IPS-11a (cell line): ENCODE data around the gene TBX19.

Source experiments
- H3K4me3 ChIP-seq: one replicate; pipeline ENCODE4 v1.5.1; 2013; ENCODE audit warnings: low read depth, low read length, control low read depth

The TBX19 gene

DNA sequence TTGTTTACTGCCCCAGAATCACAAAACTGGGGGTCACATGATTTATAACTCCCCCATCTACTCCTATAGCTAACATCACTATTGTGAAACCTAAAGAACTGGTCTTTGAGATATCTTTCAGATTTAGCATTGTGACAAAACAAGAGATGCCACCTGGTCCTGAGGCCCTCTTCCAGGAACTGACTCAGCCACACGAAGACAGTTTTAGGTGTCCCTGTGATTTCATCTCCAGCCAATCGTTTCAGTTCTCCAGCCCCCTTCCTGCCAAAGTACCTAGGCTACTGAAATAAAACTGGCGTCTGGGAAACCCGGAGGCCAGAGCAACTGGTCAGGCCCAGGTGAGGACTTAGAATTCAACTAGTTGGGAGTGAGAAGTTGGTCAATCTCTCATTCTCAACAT lies 36.6 kb downstream of the TBX19 start:
- H3K4me3 ChIP-seq = no peak overlapping the region

DNA sequence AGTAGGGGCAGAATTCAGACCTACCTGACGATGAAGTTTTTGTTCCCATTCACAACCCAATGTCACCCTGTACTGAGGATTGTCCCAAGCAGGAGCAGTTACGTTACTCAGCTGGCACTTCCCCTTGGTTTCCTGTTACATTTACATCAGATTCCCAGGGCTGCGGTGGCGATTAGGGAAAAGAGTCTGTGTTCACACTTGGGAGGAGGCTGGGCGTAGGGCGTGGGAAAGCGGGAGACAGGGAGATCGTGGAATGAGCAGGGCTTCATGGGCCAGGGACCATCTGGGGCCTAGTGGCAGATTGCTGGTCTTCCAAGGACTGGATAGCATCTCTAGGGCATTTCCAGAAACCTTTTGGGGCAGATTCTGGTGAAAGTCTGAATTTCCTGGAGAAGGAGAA lies 39.0 kb downstream of the TBX19 start:
- no peak overlapping the region for H3K4me3 ChIP-seq

DNA sequence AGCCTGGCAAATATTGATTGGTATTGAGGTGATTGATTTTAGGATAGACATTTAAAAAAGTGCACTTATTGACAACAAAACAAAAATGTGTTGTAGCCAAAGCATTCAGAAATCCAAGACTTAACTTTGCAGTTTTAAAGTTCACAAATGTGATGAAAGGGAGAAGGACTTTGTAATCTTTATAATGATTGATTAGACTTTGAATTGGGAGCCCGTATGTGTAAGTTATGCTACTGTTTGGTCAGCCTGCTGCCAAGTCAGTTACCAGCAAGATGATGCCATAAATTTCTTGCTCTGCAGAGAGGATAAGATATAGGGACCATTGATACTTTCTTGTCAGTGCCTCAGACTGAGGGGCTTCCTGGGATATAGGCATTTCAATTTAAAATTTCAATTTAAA lies 39.5 kb downstream of the TBX19 start:
- H3K4me3 ChIP-seq = no peak overlapping the region

DNA sequence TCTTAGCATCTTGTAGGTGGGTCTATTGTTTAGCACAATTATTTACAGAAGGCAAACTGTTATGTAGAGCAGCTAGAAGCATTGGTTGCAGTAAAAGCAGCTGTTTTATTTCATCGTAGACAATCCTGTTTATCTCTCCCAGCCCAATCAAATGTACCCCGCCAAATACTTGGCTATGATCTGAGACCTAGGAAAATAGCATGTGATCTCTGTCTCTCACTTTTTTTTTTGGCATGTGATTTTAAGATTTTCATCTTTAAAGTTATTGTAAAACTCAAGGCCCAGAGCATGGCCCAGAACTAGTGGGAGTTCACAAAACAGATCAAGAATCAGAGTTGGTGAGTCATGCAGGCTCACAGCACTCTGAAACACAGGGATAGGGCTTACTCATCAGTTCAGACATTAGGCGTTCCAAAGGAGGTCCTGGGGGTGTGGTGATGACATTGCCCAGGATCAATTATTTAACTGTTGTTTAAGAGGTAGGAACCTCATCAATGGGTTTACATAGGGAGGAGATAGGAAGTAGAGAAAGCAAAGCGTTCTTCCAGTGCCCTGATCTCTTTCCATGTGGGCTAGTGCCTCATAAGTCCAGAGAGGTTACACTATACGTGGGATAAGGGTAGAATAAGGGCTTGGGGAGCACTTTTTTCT lies 40.2 kb downstream of the TBX19 start:
- H3K4me3 ChIP-seq = no peak overlapping the region

DNA sequence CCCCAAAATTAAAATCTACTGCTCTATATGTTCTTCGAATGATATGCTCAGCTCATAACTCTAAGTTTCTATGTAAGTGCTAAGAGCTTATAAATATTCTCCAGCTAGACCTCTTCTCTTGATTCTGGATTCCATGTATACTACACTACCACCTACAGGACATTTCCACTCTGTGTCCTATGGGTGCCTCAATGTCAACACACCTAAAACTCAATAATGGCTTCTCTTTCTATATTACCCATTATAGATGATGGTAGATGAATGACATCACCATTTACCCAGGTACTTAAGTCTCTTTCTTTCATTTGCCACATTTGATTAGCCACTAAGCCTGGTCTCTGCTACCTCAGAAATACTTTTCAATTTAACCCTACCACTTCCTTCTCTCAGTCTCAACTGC lies 41.3 kb downstream of the TBX19 start:
- H3K4me3 ChIP-seq = no peak overlapping the region

DNA sequence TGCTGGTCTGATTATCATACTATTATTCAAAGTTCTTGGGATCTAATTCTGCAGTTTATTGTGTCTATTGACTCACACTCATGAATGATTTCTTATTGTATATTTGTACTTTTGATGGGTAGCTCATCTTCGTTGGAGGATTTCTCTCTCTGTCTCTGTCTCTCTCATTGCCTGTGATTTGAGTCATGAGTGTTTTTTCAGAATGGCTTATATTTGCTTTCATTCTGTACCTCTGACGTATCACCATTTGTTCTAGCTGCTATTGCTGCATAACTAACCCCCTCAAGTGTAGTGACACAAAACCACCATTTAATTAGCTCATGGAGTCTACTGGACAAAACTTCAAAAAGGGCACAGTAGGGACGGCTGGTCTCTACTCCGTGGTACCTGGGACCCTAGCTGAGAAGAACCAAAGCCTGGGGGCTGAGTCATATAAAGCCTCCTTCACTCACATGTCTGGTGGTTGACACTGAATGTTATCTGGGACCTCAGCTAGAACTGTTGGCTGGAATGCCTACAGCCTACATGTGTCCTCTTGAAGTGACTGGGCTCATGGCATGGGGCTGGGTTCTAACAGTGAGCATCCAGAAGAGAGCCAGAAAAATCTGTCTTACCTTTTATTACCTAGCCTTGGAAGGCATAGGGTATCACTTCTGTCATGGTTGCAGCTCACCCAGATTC lies 44.2 kb downstream of the TBX19 start:
- H3K4me3 ChIP-seq = no peak overlapping the region

DNA sequence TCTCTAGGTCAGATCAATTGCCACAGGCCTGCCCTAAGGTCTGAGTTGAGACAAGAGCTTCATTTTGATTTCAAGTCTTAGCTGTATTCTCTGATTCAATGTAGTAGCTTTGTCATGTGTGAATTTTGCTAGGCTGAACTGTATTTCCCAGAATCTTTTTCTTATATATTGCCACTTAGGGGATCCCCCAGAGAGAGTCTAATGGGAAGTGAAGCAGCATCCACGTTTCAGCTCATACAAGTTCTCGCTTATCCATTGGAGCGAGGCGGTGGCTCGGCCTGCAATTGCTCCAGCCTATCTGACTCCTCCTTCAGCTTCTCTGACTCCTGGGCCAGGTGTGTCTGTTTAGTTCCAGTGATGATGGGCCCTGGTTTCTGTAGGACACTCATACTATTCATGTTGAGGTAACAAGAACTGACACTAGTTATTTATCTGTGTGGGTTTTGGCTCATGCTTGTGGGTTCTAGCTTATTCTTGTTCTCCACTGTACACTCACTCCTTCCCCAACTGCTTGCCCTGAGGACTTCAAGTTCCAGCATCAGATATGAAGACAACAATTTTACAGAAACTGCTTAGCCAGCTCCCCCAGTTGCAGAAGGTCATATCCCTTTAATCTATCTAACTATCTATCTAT lies 48.2 kb downstream of the TBX19 start:
- H3K4me3 ChIP-seq = no peak overlapping the region

DNA sequence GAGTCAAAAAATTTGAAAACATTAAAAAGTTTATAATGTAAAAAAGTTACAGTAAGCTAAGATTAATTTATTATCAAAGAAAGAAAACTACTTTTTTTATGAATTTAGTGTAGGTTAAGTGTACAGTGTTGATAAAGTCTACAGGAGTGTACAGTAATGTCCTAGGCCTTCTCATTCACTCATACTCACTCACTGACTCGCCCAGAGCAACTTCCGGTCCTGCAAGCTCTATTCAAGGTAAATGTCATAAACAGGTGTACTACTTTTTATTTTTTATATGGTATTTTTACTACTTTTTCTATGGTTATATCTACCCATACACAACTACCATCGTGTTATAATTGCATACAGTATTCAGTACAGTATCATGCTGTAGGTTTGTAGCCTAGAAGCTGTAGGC lies 49.6 kb downstream of the TBX19 start:
- H3K4me3 ChIP-seq = no peak overlapping the region

DNA sequence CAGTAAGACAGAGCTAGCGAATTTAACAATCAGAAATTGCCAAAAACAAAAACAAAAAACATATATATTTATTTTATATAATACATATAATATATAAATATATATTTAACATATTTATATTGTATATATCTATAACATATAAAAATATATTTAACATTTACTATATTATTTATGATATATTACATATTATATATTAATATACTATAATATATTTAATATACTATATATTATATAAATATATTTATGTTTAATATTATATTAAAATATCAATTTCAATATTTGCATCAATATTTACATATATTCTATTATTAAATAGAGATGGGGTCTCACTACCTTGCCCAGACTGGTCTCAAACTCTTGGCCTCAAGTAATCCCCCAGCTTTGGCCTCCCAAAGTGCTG lies 50.9 kb downstream of the TBX19 start:
- no peak overlapping the region for H3K4me3 ChIP-seq

DNA sequence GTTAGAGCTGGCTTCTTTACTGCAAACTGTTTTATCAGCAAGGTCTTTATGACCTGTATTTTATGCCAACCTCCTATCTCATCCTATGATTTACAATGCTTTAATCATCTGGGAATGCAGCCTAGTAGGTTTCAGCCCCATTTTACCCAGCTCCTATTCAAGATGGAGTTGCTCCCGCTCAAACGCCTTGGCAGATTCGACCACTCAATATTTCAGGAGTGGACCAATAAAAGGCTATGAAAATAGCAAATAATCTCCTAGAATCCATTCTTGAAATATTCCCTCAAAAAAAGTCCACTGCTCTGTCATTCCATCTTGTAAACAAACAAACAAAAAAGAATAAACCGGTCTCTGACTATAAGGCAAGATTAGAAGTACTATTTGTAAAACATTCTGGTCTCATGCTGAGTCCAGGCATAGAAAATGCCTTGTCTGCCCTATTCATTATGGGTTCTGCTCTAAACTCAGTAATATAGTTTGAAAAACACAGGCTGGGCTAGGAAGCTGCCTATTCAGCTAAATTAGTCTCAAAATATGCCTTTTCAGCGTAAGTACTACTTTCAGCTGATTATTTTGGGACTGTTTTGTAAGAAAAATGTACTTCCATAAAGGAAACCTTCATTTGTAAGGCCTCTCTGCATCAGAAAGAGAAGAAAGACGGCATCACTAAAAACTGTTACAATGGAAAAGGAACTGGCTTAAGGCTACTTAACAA lies 53.0 kb downstream of the TBX19 start:
- no peak overlapping the region for H3K4me3 ChIP-seq

DNA sequence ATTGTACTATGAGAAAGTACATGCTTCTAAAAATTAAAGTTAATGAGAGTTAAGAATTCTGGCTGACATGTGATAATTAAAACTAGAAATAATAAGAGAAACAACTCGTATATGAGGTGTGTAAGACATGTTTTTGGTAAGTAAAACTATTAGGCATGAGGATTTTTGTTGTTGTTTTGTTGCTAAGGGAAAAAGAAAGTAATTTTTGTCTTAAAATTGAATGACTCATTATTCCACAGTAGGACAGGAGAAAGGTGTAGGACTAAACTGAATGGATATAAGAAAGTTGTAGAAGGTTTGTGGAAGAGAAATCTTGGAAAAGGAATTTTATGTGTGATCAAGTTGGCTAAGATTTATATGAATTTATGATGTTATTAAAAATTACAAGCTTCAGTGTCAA lies 54.8 kb downstream of the TBX19 start:
- no peak overlapping the region for H3K4me3 ChIP-seq

DNA sequence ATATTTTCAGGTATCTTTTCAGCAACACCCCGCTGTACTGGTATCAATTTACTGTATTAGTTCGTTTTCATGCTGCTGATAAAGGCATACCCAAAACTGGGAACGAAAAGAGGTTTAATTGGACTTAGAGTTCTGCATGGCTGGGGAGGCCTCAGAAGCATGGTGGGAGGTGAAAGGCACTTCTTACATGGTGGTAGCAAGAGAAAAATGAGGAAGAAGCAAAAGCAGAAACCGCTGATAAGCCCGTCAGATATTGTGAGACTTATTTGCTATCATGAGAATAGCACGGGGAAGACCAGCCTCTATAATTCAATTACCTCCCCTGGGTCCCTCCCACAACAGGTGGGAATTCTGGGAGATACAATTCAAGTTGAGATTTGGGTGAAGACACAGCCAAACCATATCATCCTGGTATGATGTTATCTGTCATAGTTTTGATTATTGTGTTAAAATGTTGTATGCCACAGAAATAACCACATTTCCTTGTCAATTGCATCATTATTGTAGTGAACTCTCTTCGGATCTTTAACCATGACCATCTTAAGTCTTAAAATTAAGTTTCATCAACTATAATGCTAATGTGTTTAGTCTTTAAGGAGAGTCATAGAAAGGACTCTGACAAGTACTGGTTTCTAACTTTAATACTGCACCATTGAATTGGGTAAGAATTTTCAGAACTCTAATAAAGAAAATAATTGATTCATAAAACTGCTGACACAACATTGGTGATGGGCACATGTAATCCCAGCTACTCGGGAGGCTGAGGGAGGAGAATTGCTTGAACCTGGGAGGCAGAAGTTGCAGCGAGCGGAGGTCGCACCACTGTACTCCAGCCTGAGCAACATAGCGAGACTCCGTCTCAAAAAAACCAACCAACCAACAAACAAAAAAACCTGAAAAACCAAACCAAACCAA lies 58.2 kb downstream of the TBX19 start:
- H3K4me3 ChIP-seq = no peak overlapping the region

DNA sequence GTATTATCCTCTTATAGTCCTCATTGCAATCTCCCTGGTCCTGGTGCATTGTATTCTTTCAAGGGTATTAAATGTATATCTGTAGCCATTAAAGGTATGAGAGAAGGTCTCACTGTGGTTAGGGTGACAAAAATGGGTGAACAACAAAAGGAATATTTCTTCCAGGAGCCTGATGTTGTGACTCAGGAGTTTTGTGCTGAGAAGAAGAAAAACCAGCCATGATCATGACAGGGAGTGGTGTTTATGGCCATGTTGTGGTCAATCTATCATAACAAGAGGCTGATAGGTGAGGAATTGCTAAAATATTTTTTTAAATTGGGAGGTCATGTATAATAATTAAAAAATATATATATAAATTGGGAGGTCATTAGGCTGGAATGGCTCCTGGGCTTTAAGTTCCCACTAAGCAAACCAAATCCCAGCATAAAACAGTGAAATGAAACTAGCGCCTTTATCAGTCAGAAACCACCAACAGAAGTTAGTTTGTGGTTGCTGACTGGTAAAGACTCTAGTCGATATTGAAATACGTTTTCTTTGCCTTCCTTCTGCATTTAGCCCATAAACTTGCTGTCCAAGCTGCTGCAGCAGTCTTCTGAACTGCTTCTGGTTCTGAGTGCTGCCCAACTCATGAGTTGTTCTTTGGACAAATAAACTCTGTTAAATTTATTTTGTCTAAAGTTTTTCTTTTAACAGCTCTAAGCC lies 60.3 kb downstream of the TBX19 start:
- H3K4me3 ChIP-seq = no peak overlapping the region

DNA sequence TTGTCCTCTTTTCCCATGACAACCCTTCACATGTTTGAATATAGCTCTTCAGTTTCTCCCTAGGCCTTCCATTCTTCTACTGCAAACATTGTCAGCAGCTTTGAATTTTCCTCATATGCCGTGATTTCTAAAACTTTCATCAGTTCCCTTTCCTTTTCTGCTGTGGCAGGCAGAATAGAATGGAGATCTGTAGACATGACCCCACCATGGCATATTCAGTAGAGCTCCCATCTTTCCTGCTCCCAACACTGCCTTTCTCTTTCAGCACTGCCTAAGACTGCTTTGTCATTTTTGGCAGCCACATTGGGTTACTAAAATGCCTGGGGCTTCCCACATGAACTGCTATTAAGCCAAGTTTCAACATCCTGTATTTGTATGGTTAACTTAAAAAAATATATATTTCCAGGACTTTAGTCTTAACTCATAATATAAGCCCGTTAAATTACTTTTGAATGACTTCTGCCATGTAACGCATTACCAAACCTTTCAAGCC lies 60.9 kb downstream of the TBX19 start:
- no peak overlapping the region for H3K4me3 ChIP-seq

DNA sequence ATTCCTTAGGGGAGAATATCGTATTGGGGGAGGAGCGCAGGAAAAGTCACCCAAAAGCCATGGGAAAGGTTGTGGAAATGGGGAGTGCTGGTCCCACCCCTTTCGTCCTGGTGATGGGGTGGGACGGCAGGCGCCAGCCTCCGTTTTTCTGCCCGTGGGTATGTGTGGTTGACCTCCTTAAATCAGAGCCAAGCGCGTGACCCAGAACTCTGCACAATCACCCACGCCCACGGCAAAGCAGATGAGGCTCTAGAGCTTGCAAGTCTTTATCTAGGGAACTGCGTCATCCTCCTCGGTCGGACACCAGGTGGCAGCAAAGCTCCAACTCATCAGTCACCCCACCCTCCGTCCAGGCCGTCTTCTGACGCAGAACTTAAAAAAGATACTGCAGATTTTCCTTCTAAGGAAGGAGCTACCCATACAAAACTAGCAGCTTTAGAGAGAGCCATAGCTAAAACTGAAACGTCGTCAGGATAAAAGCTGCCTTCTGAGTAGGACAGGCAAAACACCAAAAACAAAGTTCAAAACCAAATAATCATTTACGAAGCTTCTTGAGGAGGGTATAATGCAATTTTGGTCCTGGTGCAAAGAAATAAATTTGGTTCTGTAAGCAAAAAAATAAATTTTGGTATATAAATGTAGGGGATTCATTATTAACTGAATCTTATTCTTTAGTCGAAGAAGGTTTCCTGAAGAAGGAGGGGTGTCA lies 62.0 kb downstream of the TBX19 start:
- H3K4me3 ChIP-seq = peak overlapping the region; percentile 10

DNA sequence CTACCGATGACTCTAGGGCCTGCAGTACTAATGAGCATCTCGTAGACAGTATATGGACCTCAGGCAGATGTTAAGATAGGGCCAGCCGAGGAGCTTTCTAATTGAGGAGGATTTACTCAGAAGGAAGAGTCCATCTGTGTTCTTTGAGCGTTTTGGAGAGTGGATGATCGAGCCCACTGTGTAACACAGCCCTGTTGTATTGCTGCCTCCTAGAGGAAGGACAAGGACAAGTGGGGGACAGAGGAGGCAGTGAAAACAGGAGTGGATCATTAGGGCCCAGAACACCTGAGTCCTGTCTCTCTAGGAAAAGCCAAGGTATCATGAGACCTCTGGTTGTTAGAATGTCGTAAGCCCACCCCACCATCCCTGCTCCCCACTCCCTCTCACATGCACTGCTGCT lies 62.9 kb downstream of the TBX19 start:
- no peak overlapping the region for H3K4me3 ChIP-seq

DNA sequence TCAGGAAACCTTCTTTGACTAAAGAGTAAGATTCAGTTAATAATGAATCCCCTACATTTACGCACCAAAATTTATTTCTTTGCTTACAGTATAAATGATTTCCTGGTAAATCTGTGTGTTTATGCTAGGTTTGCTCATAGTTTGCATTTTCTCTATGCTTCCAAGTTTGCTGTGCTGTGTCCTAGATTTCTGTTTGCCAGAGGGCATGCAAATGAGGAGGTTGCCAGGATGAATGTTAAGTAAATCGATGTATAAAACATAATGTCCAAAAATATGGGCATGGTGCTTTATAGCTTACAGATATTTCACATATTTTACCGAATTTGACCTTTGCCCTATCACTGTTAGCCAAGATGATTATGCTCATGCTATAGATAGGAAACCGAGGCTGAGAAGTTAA lies 63.8 kb downstream of the TBX19 start:
- H3K4me3 ChIP-seq = no peak overlapping the region

DNA sequence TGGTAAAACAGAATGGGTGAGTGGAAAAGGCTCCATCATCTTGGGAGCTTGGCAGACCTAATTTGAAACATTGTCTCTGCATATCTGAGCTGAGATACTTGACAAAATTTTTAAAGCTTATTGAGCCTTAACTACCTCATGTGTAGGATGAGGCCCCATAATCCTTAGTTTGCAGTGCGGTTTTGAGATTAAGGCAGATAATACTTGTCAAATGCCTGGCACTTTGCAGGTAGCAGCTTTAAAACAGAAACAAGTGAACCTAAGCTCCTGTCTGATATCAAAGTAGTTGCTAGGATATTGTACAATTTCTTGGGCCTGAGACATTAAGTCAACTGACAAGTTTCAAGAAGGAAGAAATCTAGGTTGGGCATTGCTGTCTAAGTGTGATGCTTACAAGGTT lies 65.3 kb downstream of the TBX19 start:
- H3K4me3 ChIP-seq = no peak overlapping the region

DNA sequence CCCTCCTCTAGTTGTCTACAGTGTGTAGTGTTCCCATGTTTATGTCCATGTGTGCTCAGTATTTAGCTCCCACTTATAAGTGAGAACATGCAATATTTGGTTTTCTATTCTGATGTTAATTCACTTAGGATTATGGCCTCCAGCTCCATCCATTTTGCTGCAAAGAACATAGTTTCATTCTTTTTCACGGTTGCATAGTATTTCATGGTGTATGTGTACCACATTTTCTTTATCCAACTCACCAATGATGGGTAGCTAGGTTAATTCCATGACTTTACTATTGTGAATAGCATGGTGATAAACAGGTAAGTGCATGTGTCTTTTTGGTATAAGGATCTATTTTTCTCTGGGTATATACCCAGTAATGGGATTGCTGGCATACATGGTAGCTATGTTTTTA lies 67.0 kb downstream of the TBX19 start:
- no peak overlapping the region for H3K4me3 ChIP-seq
